ENCODE data around the gene HCAR3. TPM values are rescaled to one million over a fixed set of nuclear protein-coding genes. Genes with fewer than 3 reads are reported as not detected.
"Not testable (repeated sequence)": the region's sequence is repeated elsewhere in the genome, so short reads cannot be mapped to it uniquely, and the experiment has no call there.

The HCAR3 gene
- not detected for total RNA-seq

GRCh38 chr12:122716658-122717057, at the start of gene HCAR3:
TSS of gene HCAR3 (minus strand) at chr12:122716811. CDS start at chr12:122716737, 74 bp downstream.
- DNase-seq (ENCODE audit: low spot score), result not testable (repeated sequence)

- DNase-seq (ENCODE audit: low spot score), result no peak
Measured at GRCh38 chr12:122757568-122757967, 41.0 kb upstream of the HCAR3 start.

GRCh38 chr12:122754790-122755189, 38.2 kb upstream of the HCAR3 start:
- DNase-seq (ENCODE audit: low spot score), result no peak

GRCh38 chr12:122753319-122753650, 36.7 kb upstream of the HCAR3 start:
- DNase-seq (ENCODE audit: low spot score), result no peak

- peak; percentile 99 for DNase-seq (ENCODE audit: low spot score)
Measured at GRCh38 chr12:122752464-122753318, 36.1 kb upstream of the HCAR3 start, which contains the start of gene DENR. TSS of gene DENR (plus strand) at chr12:122752824. CDS start at chr12:122753702, 878 bp downstream.

GRCh38 chr12:122750781-122751515, 34.3 kb upstream of the HCAR3 start:
- DNase-seq (ENCODE audit: low spot score), result not testable (repeated sequence)

- DNase-seq (ENCODE audit: low spot score), result no peak
Measured at GRCh38 chr12:122749569-122750332, 33.1 kb upstream of the HCAR3 start.

- no peak for DNase-seq (ENCODE audit: low spot score)
Measured at GRCh38 chr12:122747224-122748135, 30.9 kb upstream of the HCAR3 start.

GRCh38 chr12:122743895-122744525, 27.4 kb upstream of the HCAR3 start:
- DNase-seq (ENCODE audit: low spot score), result no peak

GRCh38 chr12:122740351-122740750, 23.7 kb upstream of the HCAR3 start:
- no peak for DNase-seq (ENCODE audit: low spot score)

GRCh38 chr12:122738571-122738970, 22.0 kb upstream of the HCAR3 start:
- DNase-seq (ENCODE audit: low spot score), result no peak

GRCh38 chr12:122732611-122733010, 16.0 kb upstream of the HCAR3 start:
- DNase-seq (ENCODE audit: low spot score), result no peak

- DNase-seq (ENCODE audit: low spot score), result no peak
Measured at GRCh38 chr12:122732170-122732569, 15.6 kb upstream of the HCAR3 start.

- no peak for DNase-seq (ENCODE audit: low spot score)
Measured at GRCh38 chr12:122730215-122731014, 13.8 kb upstream of the HCAR3 start, which contains the start of gene HCAR1. TSS of gene HCAR1 (minus strand) at chr12:122730844. CDS start at chr12:122730339, 505 bp downstream.

GRCh38 chr12:122729583-122730214, 13.1 kb upstream of the HCAR3 start:
- DNase-seq (ENCODE audit: low spot score), result no peak

GRCh38 chr12:122726080-122726558, 9.5 kb upstream of the HCAR3 start:
- DNase-seq (ENCODE audit: low spot score), result no peak

- DNase-seq (ENCODE audit: low spot score), result no peak
Measured at GRCh38 chr12:122725452-122726079, 9.0 kb upstream of the HCAR3 start.

- no peak for DNase-seq (ENCODE audit: low spot score)
Measured at GRCh38 chr12:122724641-122725243, 8.1 kb upstream of the HCAR3 start.
